LNCaP clone FGC (cell line): ENCODE data around the gene LYPD5.

Experiments used
- DNase-seq: peaks from one replicate; pipeline ENCODE4 v3.0.0-alpha.2; 2011; ENCODE audit warnings: low read depth
- H3K4me3 ChIP-seq: 2 replicates; pipeline ENCODE4 v1.5.1; 2011; ENCODE audit warnings: mild to moderate bottlenecking, low read depth, low read length, control low read depth
- CTCF ChIP-seq: IDR thresholded peaks from 2 replicates; pipeline ENCODE4 v1.5.1; 2012; ENCODE audit warnings: mild to moderate bottlenecking; ENCODE audit not compliant: control insufficient read depth, insufficient read depth; ENCODE audit errors: extremely low read depth

The LYPD5 gene

GRCh38 chr19:43747557-43748204 lies 54.6 kb downstream of the LYPD5 start:
- H3K4me3 ChIP-seq: no peak overlapping the region
- DNase-seq: no peak
- no peak for TF ChIP-seq CTCF
